ENCODE measurements around the gene PCDHGA2. TPM values are rescaled to one million over a fixed set of nuclear protein-coding genes. Genes with fewer than 3 reads are reported as not detected.
A peak's percentile ranks its signal among the peaks of the same experiment; 100 is the strongest.
"Not testable (repeated sequence)": the region's sequence is repeated elsewhere in the genome, so short reads cannot be mapped to it uniquely, and the experiment has no call there.

The PCDHGA2 gene
- total and polyA plus RNA-seq, 5 donors: 2.2 to 9.4 (median 7.0) TPM

- Histone ChIP-seq H3K27ac (ENCODE audit: low read length) (peak overlapping the region; percentile 55), H3K9me3 (ENCODE audit: control insufficient read depth, low read length) (no peaks in the 10 kb centered on the region), H3K4me3 (ENCODE audit: low read length) (peak overlapping the region; percentile 46), H3K4me1 (ENCODE audit: control insufficient read depth, insufficient read depth, low read length) (no peaks in the 10 kb centered on the region), H3K27me3 (ENCODE audit: control insufficient read depth, insufficient read depth) (no peaks in the 10 kb centered on the region)
- intact Hi-C loops (cut with DNase I): loop anchor here in 1 of 4 donors (5.0 kb wide), 1 partner anchor 236 kb away; no protein-coding TSS in a partner anchor
- WGBS: 8% methylated on average over 27 of the region's 27 CpGs
- ATAC-seq (peak; percentile 77 to 93), DNase-seq (peak; percentile 59 to 83 (median 77))
These were observed 12.3 kb upstream of the PCDHGA2 start for GRCh38 chr5:141326088-141326854.

GRCh38 chr5:141328231-141328630 lies 10.3 kb upstream of the PCDHGA2 start:
- Histone ChIP-seq H3K4me1 (ENCODE audit: control insufficient read depth, insufficient read depth, low read length) (no peaks in the 10 kb centered on the region), H3K27ac (ENCODE audit: low read length) (no peak overlapping the region), H3K27me3 (ENCODE audit: control insufficient read depth, insufficient read depth) (no peaks in the 10 kb centered on the region), H3K4me3 (ENCODE audit: low read length) (no peak overlapping the region), H3K9me3 (ENCODE audit: control insufficient read depth, low read length) (no peaks in the 10 kb centered on the region)
- intact Hi-C loops (cut with DNase I): loop anchor here in 1 of 4 donors (5.0 kb wide), 1 partner anchor 234 kb away; no protein-coding TSS in a partner anchor
- DNase-seq: no peak
- no peak for ATAC-seq
- WGBS: 77% methylated on average over 8 of the region's 8 CpGs

- no peak for ATAC-seq
- Histone ChIP-seq H3K4me1 (ENCODE audit: control insufficient read depth, insufficient read depth, low read length) (no peaks in the 10 kb centered on the region), H3K4me3 (ENCODE audit: low read length) (peak within 1 kb of the TSS; percentile 49), H3K9me3 (ENCODE audit: control insufficient read depth, low read length) (no peaks in the 10 kb centered on the region), H3K27me3 (ENCODE audit: control insufficient read depth, insufficient read depth) (no peaks in the 10 kb centered on the region), H3K27ac (ENCODE audit: low read length) (no peak within 1 kb of the TSS)
- DNase-seq: peak in 1 of 3 donors; percentile 71
- 18% methylated on average over 21 of the region's 21 CpGs for WGBS
- intact Hi-C loops (cut with DNase I): loop anchor here in 1 of 4 donors (10.0 kb wide), 1 partner anchor 224 kb away; no protein-coding TSS in a partner anchor
These were observed 8.1 kb upstream of the PCDHGA2 start, which contains the start of gene PCDHGA1 for GRCh38 chr5:141330299-141331080. TSS of gene PCDHGA1 (plus strand) at chr5:141330514.

- not testable (repeated sequence) for H3K27ac ChIP-seq (ENCODE audit: low read length); H3K27me3 ChIP-seq (ENCODE audit: control insufficient read depth, insufficient read depth); ATAC-seq; DNase-seq; H3K4me3 ChIP-seq (ENCODE audit: low read length); H3K9me3 ChIP-seq (ENCODE audit: control insufficient read depth, low read length); H3K4me1 ChIP-seq (ENCODE audit: control insufficient read depth, insufficient read depth, low read length)
- intact Hi-C loops (cut with DNase I): loop anchor here in 1 of 4 donors (10.0 kb wide), 1 partner anchor 222 kb away; no protein-coding TSS in a partner anchor
- 35% methylated on average over 39 of the region's 39 CpGs for WGBS
These were observed 6.0 kb upstream of the PCDHGA2 start for GRCh38 chr5:141332571-141332970.

GRCh38 chr5:141340781-141341354 lies 2.3 kb downstream of the PCDHGA2 start:
- not testable (repeated sequence) for DNase-seq; ATAC-seq; H3K4me3 ChIP-seq (ENCODE audit: low read length); H3K4me1 ChIP-seq (ENCODE audit: control insufficient read depth, insufficient read depth, low read length); H3K27ac ChIP-seq (ENCODE audit: low read length); H3K27me3 ChIP-seq (ENCODE audit: control insufficient read depth, insufficient read depth)
- intact Hi-C loops (cut with DNase I): loop anchor here in 2 of 4 donors (5.0 kb wide), 1 partner anchor 216 kb away; no protein-coding TSS in a partner anchor
- WGBS: 55% methylated on average over 45 of the region's 45 CpGs
- peaks cover 16% of the 10 kb centered on the region for H3K9me3 ChIP-seq (ENCODE audit: control insufficient read depth, low read length)

- intact Hi-C loops (cut with DNase I): loop anchor here in 2 of 4 donors (5.0 kb wide), 1 partner anchor 215 kb away; no protein-coding TSS in a partner anchor
These were observed 4.2 kb downstream of the PCDHGA2 start for GRCh38 chr5:141342773-141343172.

GRCh38 chr5:141343242-141343952 lies 4.8 kb downstream of the PCDHGA2 start, which contains the start of gene PCDHGA3:
TSS of gene PCDHGA3 (plus strand) at chr5:141343829. CDS start at chr5:141344034, 205 bp downstream.
- WGBS: 21% methylated on average over 9 of the region's 9 CpGs
- DNase-seq (no peak), ATAC-seq (peak; percentile 40 to 47)
- Histone ChIP-seq H3K27me3 (ENCODE audit: control insufficient read depth, insufficient read depth) (no peaks in the 10 kb centered on the region), H3K27ac (ENCODE audit: low read length) (no peak within 1 kb of the TSS), H3K4me3 (ENCODE audit: low read length) (peak within 1 kb of the TSS; percentile 42), H3K9me3 (ENCODE audit: control insufficient read depth, low read length) (peaks cover 17% of the 10 kb centered on the region), H3K4me1 (ENCODE audit: control insufficient read depth, insufficient read depth, low read length) (no peaks in the 10 kb centered on the region)
- intact Hi-C loops (cut with DNase I): loop anchor here in 2 of 4 donors (5.0 kb wide), 1 partner anchor 214 kb away; no protein-coding TSS in a partner anchor

More at GRCh38 chr5:141342773-141343172, 4.2 kb downstream of the PCDHGA2 start:
- ATAC-seq (no peak), DNase-seq (no peak)
- 18% methylated on average over 1 of the region's 1 CpG for WGBS
- peaks cover 17% of the 10 kb centered on the region for H3K9me3 ChIP-seq (ENCODE audit: control insufficient read depth, low read length)
- H3K27ac ChIP-seq (ENCODE audit: low read length): no peak overlapping the region
- no peaks in the 10 kb centered on the region for H3K27me3 ChIP-seq (ENCODE audit: control insufficient read depth, insufficient read depth)
- peak overlapping the region; percentile 4 for H3K4me3 ChIP-seq (ENCODE audit: low read length)
- H3K4me1 ChIP-seq (ENCODE audit: control insufficient read depth, insufficient read depth, low read length): no peaks in the 10 kb centered on the region

GRCh38 chr5:141343953-141344463 lies 5.4 kb downstream of the PCDHGA2 start:
- peaks cover 15% of the 10 kb centered on the region for H3K9me3 ChIP-seq (ENCODE audit: control insufficient read depth, low read length)
- H3K4me1 ChIP-seq (ENCODE audit: control insufficient read depth, insufficient read depth, low read length): no peaks in the 10 kb centered on the region
- H3K27me3 ChIP-seq (ENCODE audit: control insufficient read depth, insufficient read depth): no peaks in the 10 kb centered on the region
- ATAC-seq: peak; percentile 36 to 43
- WGBS: 21% methylated on average over 31 of the region's 31 CpGs
- intact Hi-C loops (cut with DNase I): loop anchor here in 2 of 4 donors (5.0 kb wide), 1 partner anchor 213 kb away; no protein-coding TSS in a partner anchor
- peak overlapping the region; percentile 42 for H3K4me3 ChIP-seq (ENCODE audit: low read length)
- DNase-seq: no peak
- H3K27ac ChIP-seq (ENCODE audit: low read length): no peak overlapping the region

- WGBS: 31% methylated on average over 20 of the region's 20 CpGs
- intact Hi-C loops (cut with DNase I): no loop called here
- no peaks in the 10 kb centered on the region for H3K27me3 ChIP-seq (ENCODE audit: control insufficient read depth, insufficient read depth)
- H3K4me1 ChIP-seq (ENCODE audit: control insufficient read depth, insufficient read depth, low read length): no peaks in the 10 kb centered on the region
- no peak overlapping the region for H3K27ac ChIP-seq (ENCODE audit: low read length)
- ATAC-seq (no peak), DNase-seq (no peak)
- H3K4me3 ChIP-seq (ENCODE audit: low read length): peak overlapping the region; percentile 28
- peaks cover 15% of the 10 kb centered on the region for H3K9me3 ChIP-seq (ENCODE audit: control insufficient read depth, low read length)
These were observed 6.8 kb downstream of the PCDHGA2 start for GRCh38 chr5:141345327-141345726.

GRCh38 chr5:141346017-141346416 lies 7.5 kb downstream of the PCDHGA2 start:
- WGBS: 41% methylated on average over 24 of the region's 35 CpGs
- DNase-seq; H3K4me3 ChIP-seq (ENCODE audit: low read length); H3K27me3 ChIP-seq (ENCODE audit: control insufficient read depth, insufficient read depth); intact Hi-C loops (cut with DNase I); H3K4me1 ChIP-seq (ENCODE audit: control insufficient read depth, insufficient read depth, low read length); H3K27ac ChIP-seq (ENCODE audit: low read length); ATAC-seq: not testable (repeated sequence)
- H3K9me3 ChIP-seq (ENCODE audit: control insufficient read depth, low read length): peaks cover 15% of the 10 kb centered on the region

Data from right cardiac atrium (tissue), 5 donors.